Esophagus muscularis mucosa (tissue), 4 donors: ENCODE data around the gene CFAP221. TPM values are rescaled to one million over a fixed set of nuclear protein-coding genes. Genes with fewer than 3 reads are reported as not detected.

Experiments used
- DNase-seq: peaks from one replicate; pipeline ENCODE4 v3.0.0-alpha.2; 2017; ENCODE audit errors: extremely low spot score
- H3K27ac ChIP-seq, 4 donors: fragments of 200-600 bp; sonication (generic); replicated peaks in 1 of 4; 1 replicate in 3 of 4; 2 replicates in 1 of 4; pipeline ENCODE4 v1.5.1; 2016 to 2019; ENCODE audit warnings: mild to moderate bottlenecking in 1 of 4
- H3K27me3 ChIP-seq, 4 donors: fragments of 200-600 bp; sonication (generic); one replicate each; pipeline versions ENCODE4 v1.5.1 to v1.6.0; 2016 to 2019
- H3K36me3 ChIP-seq, 4 donors: fragments of 200-600 bp; sonication (generic); one replicate each; pipeline ENCODE4 v1.5.1; 2016 to 2019
- H3K4me1 ChIP-seq, 4 donors: fragments of 200-600 bp; sonication (generic); one replicate each; pipeline ENCODE4 v1.5.1; 2016 to 2019
- H3K4me3 ChIP-seq, 4 donors: fragments of 200-600 bp; sonication (generic); 1 replicate in 2 of 4; 2 replicates in 2 of 4; pipeline ENCODE4 v1.5.1; 2016 to 2019; ENCODE audit warnings: mild to moderate bottlenecking in 4 of 4, moderate library complexity in 1 of 4
- H3K9me3 ChIP-seq, 4 donors: fragments of 200-600 bp; sonication (generic); 1 replicate in 3 of 4; 2 replicates in 1 of 4; pipeline ENCODE4 v1.5.1; 2016 to 2019
- CTCF ChIP-seq, 3 experiments: fragments of 200-600 bp in 2 of 3; fragments of 450-650 bp in 1 of 3; sonication (generic) in 2 of 3; IDR thresholded peaks; one replicate each; pipeline ENCODE4 v1.5.1; 2017 to 2019; ENCODE audit warnings: antibody characterized with exemption in 3 of 3, mild to moderate bottlenecking in 2 of 3, moderate library complexity in 1 of 3
- EP300 ChIP-seq: sonication (generic); formaldehyde crosslinking; IDR thresholded peaks from one replicate; pipeline ENCODE4 v1.6.1; 2017; ENCODE audit warnings: antibody characterized with exemption
- POLR2A ChIP-seq: fragments of 450-650 bp; IDR thresholded peaks from one replicate; pipeline ENCODE4 v1.6.1; 2017; ENCODE audit warnings: antibody characterized with exemption, moderate library complexity, mild to moderate bottlenecking, low read depth
- POLR2AphosphoS5 ChIP-seq, 2 donors: sonication (generic); formaldehyde crosslinking; IDR thresholded peaks; one replicate each; pipeline ENCODE4 v1.6.1; 2017; ENCODE audit warnings: antibody characterized with exemption in 2 of 2
- WGBS: methylation state at CpG from one replicate; pipeline ENCODE4 v1.1.5; 2018; 5-methylcytosine and 5-hydroxymethylcytosine counted together
- intact Hi-C: fragments of 100-400 bp; cut with DNase I; formaldehyde crosslinking; loops from one replicate; pipeline ENCODE4 v1.15.1; 2023
- total RNA-seq, 4 donors: library from RNA; depleted of rRNA; stranded (reverse); fragments of >200 nt; gene quantifications; one replicate each; pipeline versions ENCODE4 v1.1.0 to v1.2.1, GENCODE V29; 2016

Gene CFAP221
- total RNA-seq, 4 donors from 2014 or later: 0.17 to 0.97 (median 0.29) TPM

- H3K9me3 ChIP-seq: peaks cover 0 to 6% (median 1%) of the 10 kb centered on the region in 4 donors
- H3K4me3 ChIP-seq: no peak overlapping the region
- TF ChIP-seq EP300: no peak
- no peak for TF ChIP-seq POLR2A
- no peak for TF ChIP-seq POLR2AphosphoS5 (IDR thresholded peaks at IDR 0.05)
- no peak for TF ChIP-seq CTCF (IDR thresholded peaks at IDR 0.05)
- 89% methylated on average over 3 of the region's 3 CpGs for WGBS
- intact Hi-C loops: no loop called here
- H3K4me1 ChIP-seq: peaks cover 0 to 8% (median 2%) of the 10 kb centered on the region in 4 donors
- no peaks in the 10 kb centered on the region for H3K36me3 ChIP-seq
- DNase-seq: peak; percentile 29
- no peak overlapping the region for H3K27ac ChIP-seq
- H3K27me3 ChIP-seq: no peaks in the 10 kb centered on the region
Measured at GRCh38 chr2:119650206-119650605, 106.0 kb downstream of the CFAP221 start.

DNA sequence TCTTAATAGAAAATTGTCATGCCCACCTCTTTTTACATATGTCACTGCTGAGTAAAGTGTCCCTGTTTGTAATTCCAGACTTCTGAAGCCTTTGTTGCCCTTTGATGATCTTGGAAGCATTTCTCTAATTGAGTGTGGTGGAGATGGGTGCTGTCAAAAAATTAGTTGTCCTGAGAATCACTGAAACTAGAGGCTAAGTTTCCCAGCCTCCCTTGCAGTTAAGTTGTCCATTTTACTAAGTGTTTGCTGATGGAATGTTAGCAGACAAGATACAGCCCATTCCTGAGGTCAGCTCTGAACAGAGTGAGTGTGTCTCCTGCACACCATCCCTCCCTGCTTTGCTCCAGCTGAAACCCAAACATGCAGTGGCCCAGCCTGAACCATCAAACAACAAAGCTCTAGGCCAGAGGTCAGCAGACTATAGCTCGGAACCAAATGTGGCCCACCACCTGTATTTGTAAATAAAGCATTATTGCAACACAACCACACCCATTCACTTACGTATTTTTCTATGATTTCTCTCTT lies 106.7 kb downstream of the CFAP221 start:
- 82% methylated on average over 2 of the region's 2 CpGs for whole genome bisulfite sequencing
- intact Hi-C loops: no loop called here

GRCh38 chr2:119657466-119658145 lies 113.4 kb downstream of the CFAP221 start:
- TF ChIP-seq POLR2AphosphoS5 (IDR thresholded peaks at IDR 0.05) (no peak), EP300 (no peak), POLR2A (no peak), CTCF (IDR thresholded peaks at IDR 0.05) (no peak)
- Histone ChIP-seq H3K27ac (no peak overlapping the region), H3K4me1 (no peaks in the 10 kb centered on the region), H3K36me3 (no peaks in the 10 kb centered on the region), H3K9me3 (no peaks in the 10 kb centered on the region), H3K27me3 (peaks cover 0 to 4% (median 0%) of the 10 kb centered on the region in 4 donors), H3K4me3 (no peak overlapping the region)
- WGBS: 67% methylated on average over 8 of the region's 8 CpGs
- peak; percentile 78 for DNase-seq
- intact Hi-C loops: loop anchor here (5.0 kb wide), 1 partner anchor 245 kb away; no protein-coding TSS in a partner anchor

More for the DNA sequence above, 106.7 kb downstream of the CFAP221 start:
- Histone ChIP-seq H3K9me3 (peaks cover 0 to 6% (median 1%) of the 10 kb centered on the region in 4 donors), H3K4me1 (peaks cover 0 to 8% (median 2%) of the 10 kb centered on the region in 4 donors), H3K27me3 (no peaks in the 10 kb centered on the region), H3K36me3 (no peaks in the 10 kb centered on the region), H3K4me3 (no peak overlapping the region), H3K27ac (no peak overlapping the region)
- TF ChIP-seq EP300: no peak
- no peak for TF ChIP-seq POLR2A
- TF ChIP-seq CTCF (IDR thresholded peaks at IDR 0.05): no peak
- TF ChIP-seq POLR2AphosphoS5 (IDR thresholded peaks at IDR 0.05): no peak
- peak; percentile 47 for DNase-seq

- H3K9me3 ChIP-seq: no peaks in the 10 kb centered on the region
- 65% methylated on average over 8 of the region's 8 CpGs for WGBS
- H3K27ac ChIP-seq: no peak overlapping the region
- H3K36me3 ChIP-seq: no peaks in the 10 kb centered on the region
- no peak for DNase-seq
- H3K27me3 ChIP-seq: peaks cover 0 to 8% (median 0%) of the 10 kb centered on the region in 4 donors
- H3K4me1 ChIP-seq: no peaks in the 10 kb centered on the region
- TF ChIP-seq POLR2A (no peak), CTCF (IDR thresholded peaks at IDR 0.05) (peak; percentile 63 to 91 (median 81)), POLR2AphosphoS5 (IDR thresholded peaks at IDR 0.05) (no peak), EP300 (no peak)
- intact Hi-C loops: loop anchor here (5.0 kb wide), 1 partner anchor 247 kb away; no protein-coding TSS in a partner anchor
- H3K4me3 ChIP-seq: no peak overlapping the region
Measured at GRCh38 chr2:119659601-119660342, 115.5 kb downstream of the CFAP221 start.
